Pons (tissue), 1 donor: ENCODE data around the gene DHRS7C.

Source experiments
- DNase-seq: peaks from one replicate; pipeline ENCODE4 v3.0.0-alpha.2; 2016; ENCODE audit warnings: low spot score

DHRS7C gene

GRCh38 chr17:9790889-9791876 lies at the start of gene DHRS7C:
DHRS7C (minus strand) TSS chr17:9791592; CDS start chr17:9791284, 308 bp downstream.
- DNase-seq, result no peak

- DNase-seq, result no peak
Observed at GRCh38 chr17:9839433-9839832, 48.0 kb upstream of the DHRS7C start.

GRCh38 chr17:9837551-9838471 lies 46.4 kb upstream of the DHRS7C start:
- DNase-seq, result no peak

GRCh38 chr17:9833922-9834321 lies 42.5 kb upstream of the DHRS7C start:
- no peak for DNase-seq

- DNase-seq, result no peak
Observed at GRCh38 chr17:9830711-9831110, 39.3 kb upstream of the DHRS7C start.

- DNase-seq, result no peak
Observed at GRCh38 chr17:9829343-9829742, 38.0 kb upstream of the DHRS7C start.

- DNase-seq, result no peak
Observed at GRCh38 chr17:9828296-9829295, 37.2 kb upstream of the DHRS7C start.

GRCh38 chr17:9825641-9826150 lies 34.3 kb upstream of the DHRS7C start, which contains the start of gene GLP2R:
GLP2R (plus strand) TSS chr17:9825924; CDS start chr17:9826064, 140 bp downstream.
- DNase-seq, result no peak

GRCh38 chr17:9824797-9825338 lies 33.5 kb upstream of the DHRS7C start:
- no peak for DNase-seq

- no peak for DNase-seq
Observed at GRCh38 chr17:9824094-9824493, 32.7 kb upstream of the DHRS7C start.

- no peak for DNase-seq
Observed at GRCh38 chr17:9821921-9822320, 30.5 kb upstream of the DHRS7C start, which contains the start of gene GSG1L2. GSG1L2 (minus strand) TSS chr17:9822079; CDS start chr17:9822071, 8 bp downstream.

- no peak for DNase-seq
Observed at GRCh38 chr17:9820448-9820847, 29.1 kb upstream of the DHRS7C start.

GRCh38 chr17:9818760-9819159 lies 27.4 kb upstream of the DHRS7C start:
- DNase-seq, result no peak

- peak; percentile 37 for DNase-seq
Observed at GRCh38 chr17:9817086-9817485, 25.7 kb upstream of the DHRS7C start.

GRCh38 chr17:9816472-9816871 lies 25.1 kb upstream of the DHRS7C start:
- DNase-seq, result no peak

- no peak for DNase-seq
Observed at GRCh38 chr17:9814337-9814945, 23.0 kb upstream of the DHRS7C start.

- DNase-seq, result no peak
Observed at GRCh38 chr17:9813166-9813565, 21.8 kb upstream of the DHRS7C start.

GRCh38 chr17:9811537-9811936 lies 20.1 kb upstream of the DHRS7C start:
- no peak for DNase-seq

GRCh38 chr17:9811086-9811485 lies 19.7 kb upstream of the DHRS7C start:
- no peak for DNase-seq
